H4 (cell line): ENCODE data around the gene SLC37A2. TPM values are rescaled to one million over a fixed set of nuclear protein-coding genes. Genes with fewer than 3 reads are reported as not detected.
A peak's percentile ranks its signal among the peaks of the same experiment; 100 is the strongest.
"Not testable (repeated sequence)": the region's sequence is repeated elsewhere in the genome, so short reads cannot be mapped to it uniquely, and the experiment has no call there.

Source experiments
- DNase-seq: peaks from one replicate; pipeline ENCODE4 v3.0.0-alpha.2; 2015; ENCODE audit warnings: low spot score
- total RNA-seq: library from RNA; depleted of rRNA; stranded (reverse); fragments of >200 nt; shearing (Covaris generic); gene quantifications from 2 replicates; pipeline ENCODE4 v1.2.3, GENCODE V29; 2014

Gene SLC37A2
- total RNA-seq, 1 experiment from 2014 or later, result 0.95 TPM

DNA sequence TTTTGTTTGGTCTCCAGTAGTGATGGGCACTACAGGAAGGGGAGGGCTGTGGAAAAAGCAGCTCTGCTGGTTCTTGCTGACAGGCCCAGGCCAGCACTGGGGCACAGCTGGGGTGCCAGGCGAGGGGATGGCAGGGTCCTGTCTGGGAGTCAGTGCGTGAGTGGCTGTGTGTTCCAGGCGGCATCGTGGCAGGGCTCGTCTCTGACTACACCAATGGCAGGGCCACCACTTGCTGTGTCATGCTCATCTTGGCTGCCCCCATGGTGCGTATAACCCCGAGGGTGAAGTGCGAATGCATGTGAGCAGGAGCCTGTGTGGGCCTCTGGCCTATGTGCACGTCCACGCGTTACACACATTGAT lies 20.9 kb downstream of the SLC37A2 start:
- DNase-seq, result no peak

- DNase-seq, result no peak
Measured at GRCh38 chr11:125084761-125085231, 21.7 kb downstream of the SLC37A2 start.

GRCh38 chr11:125085301-125086081 lies 22.4 kb downstream of the SLC37A2 start:
- no peak for DNase-seq

DNA sequence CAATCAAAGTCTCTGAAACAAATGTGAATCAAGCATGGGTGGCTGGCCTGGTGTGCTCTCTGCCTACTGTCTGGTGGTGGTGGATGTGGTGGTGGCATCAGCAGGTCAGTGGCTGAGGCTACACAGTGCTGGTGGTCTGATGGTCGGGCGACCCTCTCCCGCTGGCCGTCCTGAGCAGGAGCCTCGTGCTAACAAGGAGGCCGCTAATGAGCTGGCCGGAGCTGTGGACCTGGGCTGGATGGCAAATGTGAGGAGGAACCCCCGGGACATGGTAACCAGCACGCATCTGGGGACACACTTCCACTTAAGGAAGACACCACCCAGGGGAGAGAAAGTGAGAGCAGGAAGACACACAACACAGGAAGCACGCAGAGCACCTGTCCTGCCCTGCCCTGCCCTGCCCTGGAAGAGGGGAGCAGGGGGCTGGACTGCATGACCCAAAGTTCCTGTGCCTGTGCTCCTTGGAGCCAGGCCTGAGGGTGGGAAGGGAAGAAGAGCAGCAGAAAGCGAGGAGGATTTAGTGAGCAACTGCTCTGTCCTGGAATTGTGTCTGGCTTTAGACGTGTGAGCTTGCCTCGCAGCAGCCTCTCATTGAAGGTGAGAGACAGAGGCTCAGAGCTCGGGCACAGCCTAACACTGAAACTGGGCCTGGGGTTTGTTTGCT lies 23.7 kb downstream of the SLC37A2 start:
- DNase-seq, result no peak

GRCh38 chr11:125088123-125088522 lies 25.0 kb downstream of the SLC37A2 start:
- no peak for DNase-seq

DNA sequence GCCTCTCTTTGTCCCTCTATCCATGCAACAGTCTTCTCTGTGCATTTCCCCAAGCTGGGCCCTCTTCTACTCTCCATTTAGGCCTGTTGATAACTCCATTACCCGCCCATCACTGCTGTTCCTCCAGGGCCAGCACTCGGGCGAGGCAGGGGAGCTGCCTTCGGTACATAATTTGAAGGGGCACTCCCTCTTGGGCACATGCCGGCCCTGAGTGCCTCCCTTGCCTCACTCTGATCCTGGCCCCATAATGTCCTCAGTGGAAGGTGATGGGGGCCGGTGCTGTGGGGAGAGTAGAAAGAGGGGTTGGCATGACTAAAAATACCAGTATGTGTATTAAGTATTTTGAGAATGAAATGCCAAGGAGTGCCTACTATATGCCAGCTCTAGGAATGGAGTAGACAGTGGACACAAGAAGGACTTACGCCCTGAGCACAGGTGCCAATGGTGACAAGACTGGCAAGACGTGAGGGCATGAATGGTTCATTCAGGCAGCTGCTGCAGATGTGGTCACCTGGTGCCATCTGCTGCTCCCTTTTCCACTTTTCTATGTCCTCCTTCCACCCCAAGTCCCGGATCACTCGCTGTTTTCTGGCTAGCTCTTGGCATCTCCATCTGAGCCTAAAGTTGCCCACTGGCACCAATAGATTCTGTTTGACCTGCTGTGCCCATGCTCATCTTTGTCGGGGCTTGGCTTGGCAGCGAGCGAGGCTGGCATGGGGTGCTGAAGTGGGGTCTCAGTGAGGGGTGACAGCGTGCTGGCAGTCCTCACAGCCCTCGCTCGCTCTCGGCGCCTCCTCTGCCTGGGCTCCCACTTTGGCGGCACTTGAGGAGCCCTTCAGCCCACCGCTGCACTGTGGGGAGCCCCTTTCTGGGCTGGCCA lies 25.7 kb downstream of the SLC37A2 start:
- no peak for DNase-seq

- not testable (repeated sequence) for DNase-seq
Measured at GRCh38 chr11:125089481-125089880, 26.4 kb downstream of the SLC37A2 start.

- DNase-seq, result not testable (repeated sequence)
Measured at GRCh38 chr11:125090151-125090550, 27.0 kb downstream of the SLC37A2 start.

- DNase-seq, result no peak
Measured at GRCh38 chr11:125090816-125091215, 27.7 kb downstream of the SLC37A2 start.

DNA sequence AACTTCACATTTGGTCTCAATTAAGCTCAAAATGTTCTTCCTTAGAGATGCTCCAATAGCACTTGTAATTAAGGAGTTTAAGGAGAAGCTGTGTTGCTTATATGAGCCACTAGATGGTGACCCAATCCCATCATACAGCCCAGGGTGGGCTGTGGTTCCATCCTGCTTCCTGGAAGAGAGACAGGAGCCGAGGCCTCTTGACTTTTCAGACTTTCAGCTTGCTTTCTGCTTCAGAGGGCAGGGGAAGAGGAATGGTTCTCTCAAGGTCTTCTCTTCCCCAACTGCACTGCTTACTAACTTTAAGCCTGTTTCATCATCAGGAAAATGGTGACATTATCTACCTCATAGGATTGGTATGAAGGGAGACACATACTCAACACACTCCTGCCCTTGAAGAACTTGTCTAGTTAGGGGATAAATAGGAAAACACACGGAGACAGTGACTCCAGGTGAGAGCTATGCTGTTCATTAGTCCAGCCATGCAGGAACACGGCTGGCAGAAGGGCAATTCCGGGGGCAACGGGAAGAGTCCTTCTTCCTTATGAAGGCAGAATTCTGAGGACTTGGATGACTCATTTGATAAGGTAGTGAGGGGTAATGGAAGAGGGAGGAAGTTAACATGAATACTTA lies 28.3 kb downstream of the SLC37A2 start:
- DNase-seq, result peak; percentile 72

- DNase-seq, result no peak
Measured at GRCh38 chr11:125091877-125092664, 29.0 kb downstream of the SLC37A2 start.

GRCh38 chr11:125092669-125093068 lies 29.6 kb downstream of the SLC37A2 start:
- no peak for DNase-seq

DNA sequence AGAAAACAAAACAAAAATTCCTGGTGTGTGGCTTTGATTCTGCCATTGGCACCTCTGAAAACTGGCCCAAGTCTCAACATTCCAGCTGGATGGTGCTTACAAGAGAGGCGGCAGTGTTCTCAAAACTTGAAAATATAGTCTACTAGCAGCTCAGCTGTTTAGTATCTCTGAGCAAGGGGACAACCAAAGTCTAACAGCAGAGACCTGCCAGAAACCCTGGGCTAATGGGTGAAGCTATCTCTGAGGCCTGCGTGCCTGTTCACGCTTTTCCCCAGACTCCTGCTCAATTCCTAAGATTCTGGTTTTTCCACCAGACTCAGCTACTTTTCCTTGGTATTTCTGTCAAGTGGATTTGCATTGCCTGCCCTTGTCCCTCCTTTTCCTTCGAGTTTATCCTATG lies 30.4 kb downstream of the SLC37A2 start:
- no peak for DNase-seq

DNA sequence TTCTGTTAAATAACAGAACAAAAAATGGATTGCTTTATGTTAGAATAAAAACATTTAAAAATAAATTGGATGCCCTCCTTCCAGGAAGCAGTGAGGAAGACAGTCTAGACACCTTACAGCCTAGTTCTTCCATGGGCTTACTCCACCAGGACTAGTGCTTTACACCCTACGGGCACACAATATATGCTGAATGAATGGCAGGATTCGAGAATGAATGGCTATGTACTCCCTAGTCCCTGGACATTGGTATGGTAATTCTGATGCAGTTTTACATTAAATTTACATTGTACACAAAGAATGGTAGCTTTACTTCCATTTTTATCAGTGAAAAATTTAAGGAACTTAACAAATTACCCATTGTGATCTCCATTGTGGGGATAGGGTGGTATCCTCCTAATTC lies 31.6 kb downstream of the SLC37A2 start:
- DNase-seq, result no peak

DNA sequence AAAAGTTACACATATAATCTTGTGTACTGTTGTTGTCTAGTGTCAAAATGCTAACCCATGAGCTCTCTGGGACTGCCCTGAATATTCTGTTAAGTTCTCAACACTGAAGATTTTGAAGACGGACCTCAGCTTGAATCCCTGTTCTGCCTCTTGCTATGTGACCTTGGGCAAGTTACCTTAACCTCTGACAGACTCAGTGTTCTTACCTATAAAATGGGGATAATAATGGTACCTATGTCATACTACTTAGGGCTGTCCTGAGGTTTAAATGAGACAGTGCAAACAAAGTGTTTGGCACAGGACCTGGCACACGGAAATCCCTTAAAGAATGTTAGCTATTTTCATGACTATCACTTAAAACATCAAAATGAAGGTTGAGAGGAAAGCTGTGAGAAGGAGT lies 37.0 kb downstream of the SLC37A2 start:
- no peak for DNase-seq

DNA sequence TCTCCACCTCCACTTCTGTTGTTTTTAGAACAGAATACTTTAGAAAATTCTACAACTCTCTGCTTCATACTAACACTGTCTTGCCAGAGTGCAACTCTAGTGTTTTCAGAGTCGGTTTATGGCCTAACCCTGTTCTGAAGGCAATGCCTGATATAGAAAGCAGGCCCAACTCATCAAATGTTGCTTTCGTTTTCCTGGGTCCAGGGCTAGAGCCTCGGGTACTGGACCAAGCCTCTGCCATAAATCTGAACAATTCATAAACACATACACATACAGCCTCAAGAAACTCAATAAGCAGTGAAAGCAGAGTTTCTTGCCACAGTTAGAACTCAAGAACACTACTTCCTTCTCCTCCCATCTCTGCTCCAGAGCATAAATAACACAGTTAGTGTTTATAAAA lies 38.5 kb downstream of the SLC37A2 start:
- DNase-seq, result no peak

DNA sequence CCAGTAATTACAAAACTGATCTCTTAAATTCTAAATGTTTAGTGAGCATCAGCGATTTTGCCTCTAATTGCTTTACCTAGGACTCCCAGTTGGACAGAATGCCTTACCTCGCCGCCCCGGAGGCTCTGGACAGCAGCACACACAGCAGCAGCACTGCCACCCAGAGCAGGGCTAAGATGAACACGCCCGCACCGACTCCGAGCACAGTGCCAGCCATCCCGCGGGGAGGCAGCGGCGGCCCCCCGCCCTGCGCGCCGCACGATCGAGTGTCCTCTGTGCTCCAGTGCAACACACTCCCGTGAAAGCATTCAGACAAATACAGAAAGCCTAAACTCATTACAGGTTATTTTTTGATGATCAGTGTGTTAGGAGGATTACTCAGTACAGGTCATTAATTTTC lies 38.9 kb downstream of the SLC37A2 start:
- no peak for DNase-seq

- DNase-seq, result no peak
Measured at GRCh38 chr11:125102510-125102909, 39.4 kb downstream of the SLC37A2 start.

- DNase-seq, result no peak
Measured at GRCh38 chr11:125105926-125106325, 42.8 kb downstream of the SLC37A2 start.

- no peak for DNase-seq
Measured at GRCh38 chr11:125108469-125108868, 45.4 kb downstream of the SLC37A2 start.

DNA sequence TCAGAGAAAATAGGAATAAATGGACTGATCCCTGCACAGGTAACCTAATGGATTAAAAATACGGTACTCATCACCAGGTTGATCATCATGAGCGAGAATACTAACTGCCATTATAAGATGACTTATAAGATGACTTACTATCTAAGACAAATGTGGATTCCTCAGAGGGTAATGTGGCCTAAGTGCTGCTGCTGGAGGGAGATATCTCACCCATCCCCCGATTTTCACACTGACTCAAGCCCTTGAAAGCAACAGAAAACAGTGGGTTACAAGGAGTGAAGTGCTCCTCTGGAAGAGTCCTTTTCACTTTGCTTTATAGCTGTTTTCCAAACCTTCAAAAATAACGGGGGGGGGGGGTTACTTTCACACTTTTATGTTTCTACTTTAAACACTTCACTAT lies 47.4 kb downstream of the SLC37A2 start:
- DNase-seq, result no peak
